Thyroid gland (tissue), 4 donors: Measurements from ENCODE around the gene SRPK1.

Source experiments
- POLR2A ChIP-seq, 2 donors: fragments of 450-650 bp; IDR thresholded peaks; one replicate each; pipeline ENCODE4 v1.6.1; 2017; ENCODE audit warnings: antibody characterized with exemption in 2 of 2, mild to moderate bottlenecking in 2 of 2, moderate library complexity in 1 of 2
- TF ChIP-seq, protein P1 (sequence below), 6 experiments: fragments of 200-600 bp in 3 of 6; fragments of 450-650 bp in 3 of 6; sonication (generic) in 3 of 6; IDR thresholded peaks; one replicate each; pipeline ENCODE4 v1.5.1; 2016 to 2019; ENCODE audit warnings: antibody characterized with exemption in 6 of 6, mild to moderate bottlenecking in 2 of 6, inconsistent platforms in 1 of 6, moderate library complexity in 1 of 6

DNA sequence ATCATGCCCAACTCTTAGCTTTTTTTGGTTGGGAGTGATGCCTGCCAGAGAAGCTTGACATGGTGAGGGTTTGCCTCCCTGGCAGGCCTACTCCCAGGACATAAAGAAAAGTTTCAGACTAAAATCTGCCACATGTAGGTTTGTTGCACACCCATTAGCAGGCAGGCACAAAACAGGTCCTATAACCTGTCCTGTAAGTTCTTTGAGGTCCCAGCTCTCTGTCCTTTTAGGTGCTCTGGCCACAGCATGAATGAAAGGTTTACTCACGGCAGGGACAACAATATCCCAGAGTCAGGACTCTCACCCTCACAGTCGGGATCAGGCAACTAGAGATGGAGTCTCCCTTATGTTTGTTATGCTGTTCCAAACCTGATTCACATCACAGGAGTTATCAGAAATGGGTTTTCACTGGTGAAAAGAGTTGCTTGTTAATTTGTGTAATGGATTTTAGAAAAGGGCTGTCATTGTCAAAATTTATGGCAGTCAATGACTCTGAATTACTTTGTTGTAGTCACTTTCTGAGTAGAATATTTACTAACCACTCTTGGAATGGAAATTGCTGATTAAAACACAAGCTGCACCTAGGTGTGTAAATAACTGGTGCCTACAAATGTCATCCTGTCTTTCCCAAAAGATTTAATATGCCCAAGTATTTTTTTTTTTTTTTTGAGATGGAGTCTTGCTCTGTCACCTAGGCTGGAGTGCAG is 5.8 kb upstream of the SRPK1 start:
- TF ChIP-seq, protein P1, sequence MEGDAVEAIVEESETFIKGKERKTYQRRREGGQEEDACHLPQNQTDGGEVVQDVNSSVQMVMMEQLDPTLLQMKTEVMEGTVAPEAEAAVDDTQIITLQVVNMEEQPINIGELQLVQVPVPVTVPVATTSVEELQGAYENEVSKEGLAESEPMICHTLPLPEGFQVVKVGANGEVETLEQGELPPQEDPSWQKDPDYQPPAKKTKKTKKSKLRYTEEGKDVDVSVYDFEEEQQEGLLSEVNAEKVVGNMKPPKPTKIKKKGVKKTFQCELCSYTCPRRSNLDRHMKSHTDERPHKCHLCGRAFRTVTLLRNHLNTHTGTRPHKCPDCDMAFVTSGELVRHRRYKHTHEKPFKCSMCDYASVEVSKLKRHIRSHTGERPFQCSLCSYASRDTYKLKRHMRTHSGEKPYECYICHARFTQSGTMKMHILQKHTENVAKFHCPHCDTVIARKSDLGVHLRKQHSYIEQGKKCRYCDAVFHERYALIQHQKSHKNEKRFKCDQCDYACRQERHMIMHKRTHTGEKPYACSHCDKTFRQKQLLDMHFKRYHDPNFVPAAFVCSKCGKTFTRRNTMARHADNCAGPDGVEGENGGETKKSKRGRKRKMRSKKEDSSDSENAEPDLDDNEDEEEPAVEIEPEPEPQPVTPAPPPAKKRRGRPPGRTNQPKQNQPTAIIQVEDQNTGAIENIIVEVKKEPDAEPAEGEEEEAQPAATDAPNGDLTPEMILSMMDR (IDR thresholded peaks at IDR 0.05): no peak
- no peak for TF ChIP-seq POLR2A (IDR thresholded peaks at IDR 0.05)
